ENCODE measurements around the gene SLC26A5.

Gene SLC26A5

DNA sequence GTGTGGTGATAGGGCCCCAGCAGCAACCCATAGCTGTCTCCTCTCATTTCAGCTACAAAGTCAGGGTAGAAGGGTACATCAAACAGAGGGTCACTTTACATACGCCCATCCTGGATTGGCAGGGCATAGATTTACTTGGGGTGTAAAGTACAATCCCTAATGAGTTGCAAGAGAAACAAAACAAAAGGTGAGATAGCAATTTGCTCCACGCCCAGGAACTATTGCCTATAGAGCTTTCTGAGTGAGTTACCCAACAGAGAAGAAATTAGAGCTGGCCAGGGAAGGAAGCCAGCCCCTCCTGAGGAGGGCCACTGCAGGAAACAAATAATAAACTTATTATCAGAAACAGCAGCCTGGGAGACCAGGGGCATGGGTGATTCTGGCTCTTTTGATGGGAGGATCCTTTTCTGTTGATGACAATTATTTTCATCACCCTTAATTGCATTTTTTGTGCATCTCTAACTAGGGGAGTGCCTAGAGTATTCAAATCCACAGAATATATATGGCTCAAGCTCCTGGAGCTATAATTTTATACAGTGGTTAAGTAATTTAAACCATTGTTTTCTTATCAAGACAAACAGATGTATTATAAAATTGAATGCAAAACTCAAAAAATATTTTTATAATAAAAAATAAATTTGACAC is 47.4 kb downstream of the SLC26A5 start:
- DNase-seq: no peak

DNA sequence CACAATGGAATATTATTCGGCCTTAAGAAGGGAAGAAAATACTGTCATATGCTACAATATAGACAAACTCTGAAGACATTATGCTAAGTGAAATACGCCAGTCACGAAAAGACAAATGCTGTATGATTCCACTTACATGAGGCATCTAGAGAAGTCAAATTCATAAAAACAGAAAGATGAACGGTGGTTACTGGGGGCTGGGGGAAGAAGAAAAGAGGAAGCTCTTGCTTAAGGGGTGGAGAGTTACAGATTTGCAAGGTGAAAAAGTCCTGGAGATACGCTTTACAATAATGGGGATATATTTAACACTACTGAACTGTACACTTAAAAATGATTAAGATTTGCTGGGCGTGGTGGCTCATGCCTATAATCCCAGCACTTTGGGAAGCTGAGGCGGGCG is 49.5 kb downstream of the SLC26A5 start:
- DNase-seq: no peak

DNA sequence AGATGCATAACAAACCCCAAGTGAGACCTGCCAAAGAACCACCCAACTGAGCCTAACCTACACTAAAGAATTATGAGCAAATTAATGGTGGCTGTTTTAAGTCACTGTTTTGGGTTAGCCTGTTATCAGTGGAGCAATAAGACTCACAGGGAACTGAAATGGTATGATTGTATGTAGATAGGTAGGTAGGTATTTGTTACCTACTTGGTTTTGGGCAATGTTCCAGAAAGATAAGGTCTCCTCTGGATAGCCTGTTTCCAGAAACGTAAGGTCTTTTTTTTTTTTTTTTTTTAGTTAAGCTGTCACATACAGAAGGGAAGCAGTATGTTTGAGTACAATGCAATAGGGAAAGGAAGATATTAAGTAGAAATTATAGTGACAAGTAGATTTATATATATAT is 50.9 kb downstream of the SLC26A5 start:
- no peak for DNase-seq

DNA sequence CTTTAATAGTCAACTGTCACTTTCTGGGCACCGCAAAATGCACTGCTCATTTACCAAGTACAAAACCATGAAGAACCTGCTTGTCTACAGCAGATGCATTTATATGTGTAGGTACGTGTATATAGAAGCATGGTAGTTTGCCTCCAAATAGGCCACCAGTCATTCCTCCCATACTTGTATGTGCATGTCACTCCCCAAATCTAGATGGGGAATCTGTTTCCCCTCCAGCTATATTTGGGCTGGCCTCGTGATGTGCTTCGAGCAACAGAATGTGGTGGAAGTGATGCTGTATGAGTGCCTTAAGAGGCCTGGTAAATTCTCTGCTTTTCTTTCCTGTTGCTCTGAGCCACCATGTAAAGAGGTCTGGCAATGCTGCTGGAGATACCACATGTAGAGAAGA is 51.4 kb downstream of the SLC26A5 start:
- no peak for DNase-seq

DNA sequence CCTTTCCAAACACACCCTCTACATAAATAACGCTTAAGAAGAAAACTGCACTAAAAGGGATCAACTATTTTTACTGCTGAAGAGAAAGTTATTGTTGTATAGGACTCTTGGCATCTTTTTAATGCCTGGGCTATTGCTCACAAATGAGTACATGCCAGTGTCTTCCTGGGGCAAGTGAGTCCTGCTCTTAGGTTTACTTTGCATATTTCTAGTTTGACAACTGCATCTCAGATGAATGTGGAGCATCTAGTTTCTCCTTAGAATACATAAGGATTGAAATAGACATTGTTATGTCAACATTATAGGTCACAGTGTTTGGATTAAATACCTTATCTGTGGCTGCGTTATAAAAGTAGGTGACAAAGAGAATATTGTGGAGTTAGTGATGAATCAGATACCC is 54.0 kb downstream of the SLC26A5 start:
- DNase-seq: no peak

DNA sequence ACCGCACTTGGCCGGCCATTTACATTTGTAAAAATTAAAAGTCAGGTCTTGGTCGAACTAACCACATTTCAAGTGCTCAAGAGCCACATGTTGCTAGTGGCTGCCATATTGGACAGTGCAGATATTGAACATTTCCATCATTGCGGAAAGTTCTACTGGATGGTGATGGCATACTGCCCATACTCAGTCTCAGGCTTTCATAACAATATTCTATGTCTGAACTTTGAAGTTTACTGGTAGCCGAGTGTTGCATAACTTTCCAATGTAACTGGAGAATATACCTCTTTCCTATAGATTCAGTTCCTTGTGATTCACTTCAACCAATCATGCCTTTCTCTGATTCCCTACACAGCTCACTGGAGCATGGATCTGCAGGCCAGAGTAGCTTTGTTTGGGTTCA is 54.9 kb downstream of the SLC26A5 start:
- no peak for DNase-seq

DNA sequence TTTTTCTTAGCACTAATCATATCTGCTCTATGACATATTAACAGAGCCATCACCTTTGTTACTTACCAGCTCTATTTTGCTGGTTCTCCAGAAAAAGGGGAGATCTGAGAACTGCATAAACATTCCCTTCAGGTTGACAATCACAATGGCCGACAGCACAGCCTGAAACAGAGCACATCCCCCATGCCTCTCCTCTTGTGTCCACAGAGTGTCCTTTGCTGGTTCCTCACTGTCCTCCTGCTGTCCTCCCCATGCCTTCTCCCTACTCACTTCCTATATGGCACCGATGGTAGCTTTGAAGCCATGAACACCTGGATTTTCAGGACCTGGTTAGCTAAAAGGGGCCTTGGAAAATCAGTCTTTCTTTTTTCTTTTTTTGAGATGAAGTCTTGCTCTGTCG is 56.7 kb downstream of the SLC26A5 start:
- DNase-seq: no peak

DNA sequence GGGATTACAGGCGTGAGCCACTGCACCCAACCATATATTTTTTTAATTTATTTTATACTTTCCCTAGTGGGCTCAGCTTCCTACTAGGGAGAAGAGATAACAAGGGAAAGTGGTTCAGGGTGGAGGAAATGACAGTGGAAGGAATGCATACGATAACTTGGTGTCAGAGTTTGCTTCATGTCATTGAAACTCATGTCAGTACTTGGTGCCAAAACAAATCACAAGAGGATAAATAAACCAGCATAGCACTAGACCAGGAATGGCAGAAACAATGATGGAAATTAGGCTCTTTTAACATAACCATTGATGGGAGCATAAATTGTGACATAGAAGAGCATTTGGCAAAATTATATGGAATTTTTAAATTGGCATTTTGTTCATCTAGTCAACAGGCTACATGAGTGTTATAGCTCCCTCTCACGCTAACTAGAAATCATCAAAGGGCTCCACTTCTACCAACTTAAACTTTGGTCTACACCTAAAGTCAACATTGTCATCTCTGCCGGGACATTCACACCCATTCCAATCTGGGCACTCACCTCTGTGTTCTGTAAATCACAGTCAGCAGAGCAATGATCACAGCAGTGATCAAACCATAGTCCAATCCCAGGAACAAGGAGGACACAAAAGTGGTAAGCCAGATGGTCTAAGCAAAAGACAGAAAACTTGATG is 57.4 kb downstream of the SLC26A5 start:
- no peak for DNase-seq

DNA sequence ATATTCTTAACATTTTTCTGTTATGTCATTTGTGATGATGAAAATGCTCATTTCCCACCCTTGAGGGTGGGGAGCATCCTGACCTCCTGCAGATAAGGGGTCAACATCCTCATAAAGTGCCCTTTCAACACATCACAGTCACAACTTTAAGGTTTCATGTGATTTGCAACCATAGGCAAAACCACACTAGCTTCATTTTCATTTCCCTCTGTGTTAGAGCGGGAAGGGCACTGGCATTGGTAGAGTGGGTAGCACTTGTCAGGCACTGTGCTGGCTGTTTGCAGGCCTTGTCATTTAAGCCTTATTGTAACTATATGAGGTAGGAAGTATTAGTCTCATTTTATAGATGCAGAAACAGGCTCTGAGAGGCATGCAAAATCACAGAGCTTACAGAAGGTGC is 58.8 kb downstream of the SLC26A5 start:
- DNase-seq: no peak

DNA sequence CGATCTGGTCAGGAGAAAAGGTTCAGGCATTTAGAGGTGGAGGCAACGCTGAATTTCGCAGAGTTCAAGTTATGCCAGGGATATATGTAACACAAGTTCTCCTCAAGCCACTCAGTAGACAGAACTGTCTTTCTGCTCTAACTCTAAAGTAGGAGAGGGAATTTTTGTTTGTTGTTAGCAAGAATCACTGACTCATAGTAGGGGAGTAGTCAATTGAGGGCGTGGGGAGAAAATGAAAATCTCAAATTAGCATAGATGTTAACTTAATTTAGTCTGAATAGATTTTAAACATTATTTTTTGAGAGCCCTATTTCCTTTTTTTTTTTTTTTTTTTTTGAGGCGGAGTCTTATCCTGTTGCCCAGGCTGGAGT is 64.0 kb downstream of the SLC26A5 start:
- DNase-seq: no peak

DNA sequence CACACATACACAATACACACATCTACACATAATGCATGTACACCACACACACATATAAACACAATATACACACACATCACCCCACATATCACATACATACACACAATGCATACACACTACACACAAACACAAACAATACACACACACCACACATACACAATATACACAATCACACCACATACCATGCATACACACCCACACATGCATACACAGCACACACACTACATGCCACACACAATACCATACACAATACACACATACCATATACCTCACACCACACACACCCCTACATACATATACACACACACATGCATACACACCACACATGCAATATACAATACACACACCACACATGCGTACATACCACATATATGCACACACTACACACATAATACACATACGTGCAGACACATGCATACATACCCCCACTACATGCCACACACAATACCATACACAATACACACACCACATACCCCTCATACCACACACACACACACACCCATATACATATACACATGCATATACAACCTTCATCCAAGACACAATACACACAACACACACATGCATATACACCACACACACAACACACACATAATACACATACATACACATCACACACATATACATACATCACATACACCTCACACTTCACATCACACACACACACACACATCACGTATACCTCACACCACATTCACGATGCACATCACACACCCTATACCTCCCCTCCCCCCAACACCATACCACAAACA is 64.6 kb downstream of the SLC26A5 start:
- DNase-seq: no peak

DNA sequence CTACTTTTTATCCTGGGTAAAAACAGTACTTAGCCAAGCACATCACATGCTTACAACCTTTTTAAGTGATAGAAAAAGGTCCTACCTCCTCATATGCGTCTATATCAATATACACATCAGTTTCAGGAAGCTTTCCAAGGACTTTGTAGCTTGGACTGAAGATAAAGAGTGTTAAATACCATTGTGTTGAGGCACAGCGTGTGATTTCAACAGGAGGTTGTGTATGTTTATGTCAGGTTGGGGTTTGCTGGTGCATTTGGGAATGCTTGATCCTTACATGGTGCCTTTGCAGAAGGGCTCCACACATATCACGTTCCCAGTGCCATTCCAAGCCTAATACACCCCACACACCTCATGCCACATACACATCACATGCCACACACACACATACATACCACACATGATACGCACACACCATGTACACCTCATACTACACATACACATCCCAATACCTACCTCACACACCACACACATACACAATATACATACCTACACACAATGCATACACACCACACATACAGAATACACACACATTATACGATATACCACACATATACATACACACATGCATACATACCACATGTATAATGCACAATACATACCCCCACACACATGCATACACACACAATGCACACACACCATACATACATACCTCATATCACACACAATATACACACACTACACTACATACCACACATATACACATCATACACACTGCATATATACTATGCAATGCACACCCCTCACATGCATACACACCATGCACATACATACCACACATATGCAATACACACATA is 65.4 kb downstream of the SLC26A5 start:
- no peak for DNase-seq

DNA sequence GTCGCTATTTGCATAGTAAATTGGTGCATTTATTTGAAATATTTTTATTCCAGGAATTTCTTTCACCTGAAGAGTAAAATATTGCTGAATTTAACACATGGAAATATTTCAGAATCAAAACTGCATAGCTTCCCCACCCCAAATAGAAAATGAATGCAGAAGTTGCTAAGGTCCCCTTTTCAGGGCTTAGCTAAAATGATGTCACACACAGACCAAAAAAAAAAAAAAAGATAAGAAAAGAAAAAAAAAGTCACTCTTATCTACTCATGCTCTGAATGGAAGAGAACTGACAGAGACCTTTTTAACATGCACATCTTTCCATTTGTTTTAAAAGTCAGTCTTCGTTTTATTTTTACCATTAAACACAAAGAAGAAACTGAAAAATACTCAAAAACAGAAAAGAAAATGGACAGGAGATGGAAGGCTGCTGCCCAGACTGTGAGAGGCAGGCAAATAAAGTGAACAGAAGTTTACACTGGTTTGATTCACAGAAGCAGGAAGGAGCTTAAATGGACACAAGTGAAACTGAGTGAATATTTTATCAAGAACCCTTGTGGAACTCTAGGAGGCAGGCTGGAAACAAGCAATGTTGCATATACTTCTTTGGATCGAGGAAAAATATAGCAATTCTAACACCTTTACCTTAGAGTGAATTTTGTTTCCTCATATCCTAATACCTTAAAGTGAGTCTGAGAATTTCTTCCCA is 66.6 kb downstream of the SLC26A5 start:
- no peak for DNase-seq

DNA sequence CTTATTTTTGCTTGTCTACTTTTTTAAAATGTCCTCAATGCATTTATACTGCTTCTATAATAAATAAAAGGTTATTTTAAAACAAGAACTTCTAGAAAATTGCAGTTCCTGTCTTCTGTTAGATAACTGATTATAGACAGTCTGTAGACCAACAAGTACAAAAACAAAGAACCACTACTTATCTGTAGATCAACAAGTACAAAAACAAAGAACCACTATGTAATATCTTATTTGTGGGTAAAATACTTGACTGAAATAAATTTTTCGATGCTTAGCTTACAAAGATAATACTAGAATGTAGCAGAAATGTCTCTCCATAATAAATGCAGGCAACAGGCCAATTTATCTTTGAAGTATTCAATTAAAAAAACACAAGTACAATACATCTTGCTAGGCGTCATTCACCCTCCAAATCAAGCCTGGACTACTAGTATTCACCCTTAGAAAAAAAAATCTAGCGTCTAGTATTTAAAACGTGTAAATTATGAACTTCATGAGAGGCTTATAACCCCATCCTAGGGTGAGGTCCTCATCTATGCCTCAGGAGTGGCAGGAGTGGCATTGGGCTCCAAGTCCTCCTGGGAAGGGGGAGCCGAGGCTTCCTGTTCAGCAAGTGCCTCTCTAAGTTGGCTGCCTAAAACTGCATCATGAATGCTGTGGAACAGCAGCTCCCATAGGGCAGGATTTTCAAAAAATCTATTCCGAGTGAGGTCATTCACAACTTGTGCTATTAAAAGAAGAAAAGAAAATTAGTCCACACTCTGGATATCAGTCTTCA is 72.0 kb downstream of the SLC26A5 start:
- DNase-seq: no peak

DNA sequence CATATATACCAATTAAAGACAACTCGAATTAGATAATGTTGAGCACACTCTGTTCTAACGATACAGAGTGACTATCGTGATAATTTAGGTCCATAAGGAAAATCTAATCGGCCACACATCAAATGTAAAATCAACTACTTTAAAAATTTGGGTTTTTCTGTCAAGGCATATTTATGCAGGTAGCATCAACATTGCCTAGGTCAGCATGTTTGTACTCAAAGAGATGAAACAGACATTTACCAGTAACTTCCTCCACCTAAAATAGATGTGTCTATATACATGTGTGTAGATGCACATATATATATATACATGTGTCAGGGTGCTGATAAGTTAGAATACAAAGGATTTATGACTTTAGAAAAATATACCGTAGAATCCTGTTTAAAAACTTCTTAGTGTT is 76.6 kb downstream of the SLC26A5 start:
- no peak for DNase-seq

DNA sequence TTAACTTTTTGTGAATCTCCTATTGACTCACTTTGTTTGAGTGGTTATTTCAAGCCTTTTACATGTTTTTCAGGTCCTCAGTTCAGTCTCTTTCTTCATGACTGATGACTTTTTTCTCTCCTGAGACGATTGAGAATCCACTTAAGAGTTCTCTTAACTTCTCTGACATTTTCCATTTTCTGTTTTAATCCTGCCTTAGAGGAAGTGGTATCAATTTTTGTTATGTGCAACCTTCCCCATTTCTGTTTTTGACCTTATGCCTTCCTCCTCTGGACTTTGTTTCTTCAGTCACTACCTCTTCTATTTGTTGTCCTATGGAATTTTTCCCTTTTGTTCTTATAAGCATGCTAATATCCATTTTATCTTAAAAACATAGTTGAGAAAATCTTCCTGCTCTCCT is 96.2 kb downstream of the SLC26A5 start:
- no peak for DNase-seq

DNA sequence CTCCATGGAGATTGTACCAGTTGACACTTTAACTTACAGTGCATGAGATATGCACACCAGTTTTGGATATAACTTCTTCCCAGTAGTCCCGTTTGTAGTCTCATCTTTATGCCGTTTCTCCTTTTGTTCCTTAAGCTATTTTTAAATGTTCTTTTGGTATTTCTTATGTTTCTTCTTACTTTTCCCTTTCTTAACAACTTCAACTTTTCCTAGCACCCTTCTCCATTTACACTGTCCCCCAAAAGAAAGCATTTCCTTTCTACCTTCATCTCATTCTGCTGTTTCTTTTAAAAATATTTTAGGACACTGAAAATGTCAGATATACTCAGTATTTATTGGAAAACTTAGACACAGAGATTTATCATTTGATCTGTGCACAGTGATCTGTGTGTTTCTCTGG is 97.0 kb downstream of the SLC26A5 start:
- no peak for DNase-seq

DNA sequence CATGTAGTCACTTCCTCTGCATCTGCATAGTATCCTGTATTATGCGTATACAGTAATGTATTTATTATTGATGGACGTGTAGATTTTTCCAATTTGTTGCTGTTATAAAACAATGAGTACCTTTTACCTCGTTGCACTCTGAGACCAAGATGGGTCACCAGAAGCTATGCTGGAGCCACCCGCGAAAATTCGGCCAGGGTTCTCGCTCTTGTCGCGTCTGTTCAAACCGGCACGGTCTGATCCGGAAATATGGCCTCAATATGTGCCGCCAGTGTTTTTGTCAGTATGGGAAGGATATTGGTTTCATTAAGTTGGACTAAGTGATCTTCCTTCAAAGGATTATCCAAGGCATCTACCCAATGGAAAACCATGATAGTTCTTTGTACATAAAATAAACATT is 97.6 kb downstream of the SLC26A5 start:
- DNase-seq: no peak

DNA sequence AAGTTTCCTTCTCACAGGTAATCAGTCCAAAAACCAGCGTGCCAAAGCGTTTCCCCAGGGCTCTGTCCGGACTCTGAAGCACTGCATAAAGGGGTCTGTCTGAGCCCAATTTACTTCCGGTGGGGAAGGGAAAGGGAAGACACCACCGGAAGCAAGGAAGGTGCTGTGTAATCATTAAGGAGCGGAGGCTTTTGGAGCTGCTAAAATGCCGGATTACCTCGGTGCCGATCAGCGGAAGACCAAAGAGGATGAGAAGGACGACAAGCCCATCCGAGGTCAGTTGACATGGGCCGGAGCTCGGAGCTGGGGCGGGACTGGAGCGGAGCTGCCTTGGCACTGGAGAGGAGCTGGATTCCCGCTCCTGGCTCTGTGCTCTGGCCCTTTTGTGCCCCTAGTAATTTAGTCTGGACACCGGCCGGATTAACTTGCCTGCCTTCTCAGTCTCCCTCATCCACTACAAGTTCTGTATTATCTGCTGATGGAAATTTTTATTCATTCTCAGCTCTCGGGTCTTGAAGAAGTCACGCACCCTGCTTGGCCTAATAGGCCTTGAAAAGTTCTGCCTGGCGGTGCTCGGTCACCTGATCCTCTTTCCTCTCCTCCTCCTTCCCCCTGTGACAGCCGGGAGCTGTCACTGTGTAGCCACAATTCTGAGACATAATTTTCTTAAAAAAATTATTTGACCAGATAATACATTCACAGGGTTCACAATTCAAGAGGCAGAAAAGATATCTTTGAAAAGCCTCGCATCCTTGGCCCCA is 98.3 kb downstream of the SLC26A5 start, which contains the start of gene PSMC2:
TSS of gene PSMC2 (plus strand) at position 137 of the 761 bp plus-strand sequence. CDS start at position 206, 69 bp downstream.
- peak; percentile 9 to 67 (median 46) for DNase-seq

DNA sequence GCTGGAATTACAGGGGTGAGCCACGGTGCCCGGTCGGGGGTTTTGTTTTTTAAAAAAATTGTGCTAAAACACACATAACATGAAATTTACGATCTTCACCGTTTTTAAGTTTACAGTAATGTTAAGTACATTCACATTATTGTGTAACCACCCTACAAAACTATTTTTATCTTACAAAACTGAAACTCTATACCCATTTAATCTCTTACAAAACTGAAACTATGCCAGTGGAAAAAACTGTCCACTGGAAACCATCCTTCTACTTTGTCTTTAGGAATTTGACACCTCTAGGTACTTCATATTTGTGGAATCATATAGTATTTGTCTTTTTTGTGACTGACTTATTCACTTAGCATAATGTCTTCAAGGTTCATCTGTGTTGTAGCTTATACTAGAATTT is 99.6 kb downstream of the SLC26A5 start:
- DNase-seq: no peak
